GM18519 (cell line): Measurements from ENCODE around the gene RAMP3.
A peak's percentile ranks its signal among the peaks of the same experiment; 100 is the strongest.
"Not testable (repeated sequence)": the region's sequence is repeated elsewhere in the genome, so short reads cannot be mapped to it uniquely, and the experiment has no call there.

ENCODE experiments used
- ATAC-seq: cut with Tn5 transposase; IDR thresholded peaks from one replicate; pipeline ENCODE4 v1.9.1; 2021; ENCODE audit warnings: mild to moderate bottlenecking, moderate library complexity; ENCODE audit not compliant: unreplicated experiment, low FRiP score

Gene RAMP3

GRCh38 chr7:45157653-45158401 is at the start of gene RAMP3:
Gene RAMP3 (plus strand): TSS chr7:45157791. CDS start chr7:45157829, 38 bp downstream.
- no peak for ATAC-seq

GRCh38 chr7:45108863-45109262 is 48.7 kb upstream of the RAMP3 start:
- ATAC-seq = no peak

GRCh38 chr7:45111298-45112223 is 46.0 kb upstream of the RAMP3 start, which contains the start of gene TBRG4:
Gene TBRG4 (minus strand): TSS chr7:45111697. CDS start chr7:45109237, 2,460 bp downstream.
- peak; percentile 82 for ATAC-seq

- ATAC-seq = no peak
Measured at GRCh38 chr7:45112648-45113047, 44.9 kb upstream of the RAMP3 start.

- not testable (repeated sequence) for ATAC-seq
Measured at GRCh38 chr7:45114257-45114656, 43.3 kb upstream of the RAMP3 start.

GRCh38 chr7:45114926-45115325 is 42.7 kb upstream of the RAMP3 start:
- ATAC-seq = no peak

- no peak for ATAC-seq
Measured at GRCh38 chr7:45116048-45116447, 41.5 kb upstream of the RAMP3 start.

GRCh38 chr7:45117582-45117981 is 40.0 kb upstream of the RAMP3 start:
- ATAC-seq = no peak

GRCh38 chr7:45118292-45118691 is 39.3 kb upstream of the RAMP3 start:
- no peak for ATAC-seq

- ATAC-seq = no peak
Measured at GRCh38 chr7:45118889-45119331, 38.7 kb upstream of the RAMP3 start.

GRCh38 chr7:45119550-45119949 is 38.0 kb upstream of the RAMP3 start:
- ATAC-seq = no peak

- ATAC-seq = no peak
Measured at GRCh38 chr7:45122975-45123860, 34.4 kb upstream of the RAMP3 start.

GRCh38 chr7:45123913-45124710 is 33.5 kb upstream of the RAMP3 start:
- no peak for ATAC-seq

GRCh38 chr7:45125193-45125904 is 32.2 kb upstream of the RAMP3 start:
- ATAC-seq = no peak

GRCh38 chr7:45126201-45126600 is 31.4 kb upstream of the RAMP3 start:
- no peak for ATAC-seq

GRCh38 chr7:45126920-45127319 is 30.7 kb upstream of the RAMP3 start:
- ATAC-seq = no peak

GRCh38 chr7:45129181-45129800 is 28.3 kb upstream of the RAMP3 start:
- ATAC-seq = no peak

- no peak for ATAC-seq
Measured at GRCh38 chr7:45129906-45130305, 27.7 kb upstream of the RAMP3 start.
